ENCODE data around the gene SMAP2.

DNA sequence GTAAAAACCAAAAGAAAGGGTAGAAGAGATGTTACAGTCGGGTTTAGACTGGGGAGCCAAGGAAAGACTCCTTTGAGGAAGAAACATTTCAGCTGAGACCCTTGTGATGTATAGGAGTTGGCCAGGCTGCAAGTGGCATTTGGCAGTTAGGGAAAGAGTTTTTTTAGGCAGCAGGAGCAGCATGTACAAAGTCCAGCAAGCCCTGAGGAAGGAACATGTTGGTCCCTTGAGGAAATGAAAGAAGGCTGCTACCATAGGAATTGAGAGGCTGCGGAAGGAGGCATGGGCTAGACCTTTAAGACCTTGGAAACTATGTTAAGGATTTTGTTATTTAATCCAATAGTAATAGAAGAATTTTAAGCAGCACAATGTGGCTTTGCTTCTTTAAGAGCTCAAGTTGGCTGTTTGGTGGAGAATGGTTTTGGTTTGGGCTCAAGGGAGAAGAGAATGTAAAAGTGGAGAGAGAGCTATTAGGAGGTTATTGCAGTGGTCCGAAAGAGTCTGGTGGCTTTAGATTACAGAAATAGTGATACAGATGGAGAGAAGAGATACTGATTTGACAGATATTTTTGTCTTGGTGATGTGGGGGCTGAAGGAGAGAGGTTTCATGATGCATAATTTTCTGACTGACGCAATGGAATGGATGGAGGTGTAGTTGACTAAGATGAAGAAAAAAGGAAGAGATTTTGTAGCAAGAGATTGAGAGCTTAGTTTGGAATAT, 26.6 kb downstream of the SMAP2 start:
- no peak for TF ChIP-seq EZH2 (IDR thresholded peaks at IDR 0.05)
- TF ChIP-seq POLR2AphosphoS5 (IDR thresholded peaks at IDR 0.05; ENCODE audit: borderline replicate concordance, low read depth, low read length): no peak
